NCI-H1930 (cell line): ENCODE data around the gene JAK1.
"Not testable (repeated sequence)": the region's sequence is repeated elsewhere in the genome, so short reads cannot be mapped to it uniquely, and the experiment has no call there.

Experiments
- DNase-seq, 2 experiments: peaks; one replicate each; lab custom pipeline; 2025; lab: John Stamatoyannopoulos, UW

The JAK1 gene

DNA sequence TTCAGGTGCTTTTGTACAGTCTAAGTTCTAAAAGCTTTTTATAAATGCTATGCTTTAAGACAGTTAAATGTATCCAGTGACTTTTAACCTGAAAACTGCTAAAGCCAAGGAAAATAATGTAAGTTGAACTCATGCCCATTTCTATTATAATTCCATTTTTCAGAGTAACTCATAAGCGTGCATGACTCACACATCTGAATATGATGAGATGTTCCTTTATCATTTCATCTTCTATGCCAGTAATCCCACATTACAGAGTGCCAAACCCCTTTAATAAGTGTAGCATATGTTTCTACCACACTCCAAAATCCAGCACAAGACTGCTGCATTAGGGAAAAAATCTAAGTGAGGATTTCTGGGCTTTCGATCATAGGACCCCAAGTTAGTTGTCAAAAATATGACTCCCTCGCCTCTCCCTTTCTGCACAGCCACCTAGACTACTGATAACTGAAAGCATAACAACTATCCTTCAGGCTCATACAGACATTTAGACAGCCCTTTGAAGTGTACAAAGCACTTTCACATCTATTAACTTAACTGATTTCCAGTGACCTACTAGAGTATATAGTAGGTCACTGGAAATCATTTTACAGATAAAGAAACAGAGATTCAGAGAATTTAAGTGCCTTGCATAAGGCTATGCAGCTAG is 45.3 kb downstream of the JAK1 start:
- no peak for DNase-seq

DNA sequence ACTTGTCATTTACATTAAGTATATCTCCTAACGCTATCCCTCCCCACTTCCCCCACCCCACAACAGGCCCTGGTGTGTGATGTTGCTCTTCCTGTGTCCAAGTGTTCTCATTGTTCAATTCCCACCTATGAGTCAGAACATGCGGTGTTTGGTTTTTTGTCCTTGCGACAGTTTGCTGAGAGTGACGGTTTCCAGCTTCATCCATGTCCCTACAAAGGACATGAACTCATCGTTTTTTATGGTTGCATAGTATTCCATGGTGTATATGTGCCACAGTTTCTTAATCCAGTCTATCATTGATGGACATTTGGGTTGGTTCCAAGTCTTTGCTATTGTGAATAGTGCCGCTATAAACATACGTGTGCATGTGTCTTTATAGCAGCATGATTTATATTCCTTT is 47.2 kb downstream of the JAK1 start:
- DNase-seq: not testable (repeated sequence)

DNA sequence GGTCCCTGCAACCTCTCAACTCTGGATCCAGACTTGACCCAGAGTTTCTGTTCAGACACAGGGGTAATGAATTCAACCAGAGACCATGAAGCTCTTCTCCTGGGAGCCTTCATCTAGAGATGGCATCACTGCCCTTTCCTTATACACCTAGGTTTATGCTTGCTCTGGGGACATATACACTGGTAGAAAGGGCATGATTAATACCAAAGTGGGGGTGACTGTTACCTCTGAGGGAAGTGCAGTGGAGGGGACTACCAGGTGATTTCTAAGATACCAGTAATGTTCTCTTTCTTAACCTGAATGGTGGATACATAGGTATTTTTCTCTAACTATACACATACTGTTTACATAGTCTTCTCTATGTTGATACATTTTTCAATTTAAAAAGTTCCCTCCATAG is 48.4 kb downstream of the JAK1 start:
- DNase-seq: no peak

DNA sequence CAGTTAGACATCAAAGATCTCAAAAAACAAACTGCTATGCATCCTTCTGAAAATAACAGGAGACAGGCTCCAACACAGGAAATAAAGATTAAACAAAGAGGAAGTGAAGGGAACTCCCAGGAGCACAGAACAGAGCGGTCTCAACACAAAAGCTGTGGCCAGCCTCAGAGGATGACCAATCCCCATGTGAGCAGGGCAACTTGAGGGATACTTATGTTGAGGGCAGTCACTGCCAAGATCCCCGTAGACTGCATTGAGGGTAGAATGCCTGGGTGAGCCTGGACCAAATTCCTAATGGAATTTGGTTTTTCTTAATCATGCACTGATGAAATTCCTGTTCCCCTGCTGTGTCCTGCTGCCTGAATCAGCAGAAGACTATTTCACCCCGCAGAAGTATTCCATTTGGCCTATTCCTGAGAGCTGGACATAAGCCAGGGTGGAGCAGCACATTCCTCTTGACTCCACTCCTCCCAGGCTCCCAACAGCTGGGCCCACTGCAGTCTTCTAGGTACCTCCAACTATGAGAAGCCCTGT is 49.0 kb downstream of the JAK1 start:
- DNase-seq: no peak

DNA sequence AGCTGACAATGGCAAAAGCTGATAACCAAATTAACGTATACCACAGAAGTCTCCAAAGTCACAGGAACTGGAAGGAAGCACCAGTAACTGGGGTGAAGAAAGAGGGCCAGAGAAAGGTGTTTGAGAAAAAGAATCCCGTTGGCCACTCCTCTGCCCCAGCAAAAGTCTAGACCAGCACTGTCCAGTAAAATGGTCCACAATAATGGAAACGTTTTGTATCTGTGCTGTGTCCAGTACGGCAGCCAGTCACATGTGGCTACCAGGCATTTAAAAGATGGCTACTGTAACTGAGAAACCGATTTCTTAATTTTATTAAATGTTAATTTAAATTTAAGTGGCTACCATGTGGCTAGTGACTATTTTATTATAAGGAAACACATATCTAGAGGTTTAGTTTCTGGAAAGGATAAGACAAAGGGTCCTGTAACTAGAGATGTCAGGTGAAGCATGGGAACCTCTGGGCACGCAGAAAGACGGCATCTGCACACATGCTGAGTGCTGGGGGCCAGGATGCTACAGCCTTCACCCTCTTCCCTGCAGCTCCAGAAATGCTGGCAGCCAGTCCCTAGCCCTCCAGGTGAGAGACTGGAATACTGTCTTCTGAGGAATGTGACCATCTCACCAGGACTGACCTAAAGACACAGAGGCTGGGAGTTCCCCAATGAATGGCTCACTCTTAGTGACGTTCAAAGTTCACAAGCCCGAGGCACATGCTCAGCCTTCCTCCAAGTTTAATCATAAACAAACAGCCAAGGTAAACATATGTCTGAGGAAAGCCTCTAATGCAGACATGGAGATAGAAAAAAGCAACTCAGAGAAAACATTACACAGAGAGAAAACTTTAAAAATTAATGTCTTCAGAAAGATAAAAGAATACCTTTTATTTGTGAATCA is 50.7 kb downstream of the JAK1 start:
- no peak for DNase-seq

DNA sequence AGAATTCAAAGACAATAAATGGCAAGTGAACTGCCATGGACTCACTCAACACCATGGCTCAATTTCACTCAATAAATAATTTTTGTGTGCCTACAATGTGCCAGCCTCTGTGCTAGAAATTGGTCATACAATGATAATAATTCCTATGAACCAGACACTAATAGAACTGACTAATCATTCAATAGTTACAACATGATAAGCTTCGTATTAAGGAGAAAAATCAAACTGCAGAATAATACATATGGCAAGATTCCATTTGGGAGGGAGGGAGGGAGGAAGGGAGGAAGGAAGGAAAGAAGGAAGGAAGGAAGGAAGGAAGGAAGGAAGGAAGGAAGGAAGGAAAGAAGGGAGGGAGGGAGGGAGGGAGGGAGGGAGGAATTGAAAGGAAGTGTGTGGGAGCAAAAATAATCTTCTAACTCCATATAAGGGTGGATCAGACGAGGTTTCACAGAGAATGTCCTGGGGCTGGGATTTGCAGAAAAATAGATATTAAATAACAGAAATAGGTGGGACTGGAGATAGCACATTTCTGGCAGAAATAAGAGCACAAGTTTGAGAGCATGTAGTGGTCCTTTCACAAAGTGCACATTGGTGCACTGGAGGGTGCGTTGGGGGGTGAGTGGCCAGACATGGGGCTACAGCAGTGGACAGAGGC is 52.9 kb downstream of the JAK1 start:
- DNase-seq: no peak

DNA sequence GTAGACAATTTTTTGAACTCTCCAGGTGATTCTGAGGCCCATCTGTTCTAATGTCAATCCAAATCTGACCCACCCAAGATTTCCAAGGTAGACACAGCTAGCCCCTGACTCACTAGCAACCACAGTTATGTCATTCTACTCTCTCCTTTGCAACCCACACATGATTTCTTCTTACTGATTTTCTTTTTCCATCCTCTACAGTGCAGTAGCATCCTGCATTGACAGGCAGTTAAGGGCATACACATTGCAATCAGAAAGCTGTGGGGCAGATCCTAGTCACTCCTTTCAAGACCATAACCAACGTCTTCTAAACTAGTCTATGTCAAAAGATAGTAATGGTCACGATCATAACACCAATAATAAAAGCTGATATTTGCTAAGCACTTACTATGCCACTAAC is 54.2 kb downstream of the JAK1 start:
- no peak for DNase-seq

DNA sequence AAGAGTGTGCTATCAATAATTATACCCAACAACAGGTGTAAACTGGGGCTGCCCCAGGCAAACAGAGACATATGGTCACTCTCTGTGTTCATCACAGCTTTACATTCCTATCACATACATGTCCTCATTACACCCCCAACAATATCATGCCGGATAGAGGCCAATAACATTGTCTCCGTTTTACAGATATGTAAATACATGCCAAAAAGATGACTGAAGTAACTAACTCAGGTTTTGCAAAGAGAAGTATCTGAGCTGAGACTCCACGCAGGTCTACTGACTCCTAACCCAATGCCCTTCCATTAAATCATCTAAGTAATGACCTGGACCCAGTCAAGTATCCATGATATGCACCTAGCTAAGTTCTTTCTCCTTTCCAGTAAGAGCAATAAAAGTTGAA is 55.0 kb downstream of the JAK1 start:
- DNase-seq: no peak

DNA sequence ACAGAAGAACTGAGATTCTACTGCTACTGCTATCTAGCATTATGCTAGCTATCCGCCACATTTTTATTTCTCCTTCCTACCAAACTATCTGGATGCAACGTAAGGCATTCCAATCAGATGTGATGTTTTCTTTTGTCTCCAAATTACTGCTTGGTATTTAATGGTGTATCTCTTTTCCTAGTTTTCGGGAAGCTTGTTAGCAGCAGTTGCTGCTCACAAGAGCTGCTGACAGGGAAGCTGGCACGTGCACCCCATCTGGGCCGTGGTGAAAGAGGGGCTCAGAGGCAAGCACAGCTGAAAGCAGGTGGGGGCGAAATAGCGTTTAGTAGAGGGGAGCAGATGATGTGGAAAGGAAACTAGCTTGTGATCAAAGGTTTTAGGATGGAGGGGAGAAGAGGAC is 57.3 kb downstream of the JAK1 start:
- DNase-seq: no peak

DNA sequence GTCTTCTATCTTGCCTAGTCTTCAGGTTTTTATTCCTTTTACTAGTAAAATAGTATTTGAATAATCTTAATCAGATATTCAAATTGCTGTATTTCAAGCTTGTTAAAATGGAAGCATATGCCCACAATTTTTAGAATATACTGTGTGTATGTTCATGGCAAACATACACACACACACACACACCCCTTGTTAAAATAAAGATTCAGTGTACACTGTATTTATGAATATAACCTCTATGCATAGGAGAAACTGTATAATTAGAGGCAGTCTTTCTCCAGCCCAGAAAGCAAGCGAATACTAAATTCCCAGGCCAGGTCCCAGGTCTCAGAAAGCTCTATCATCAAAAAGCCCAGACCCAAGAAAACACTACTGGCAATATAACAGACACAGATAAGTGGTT is 57.8 kb downstream of the JAK1 start:
- DNase-seq: no peak

DNA sequence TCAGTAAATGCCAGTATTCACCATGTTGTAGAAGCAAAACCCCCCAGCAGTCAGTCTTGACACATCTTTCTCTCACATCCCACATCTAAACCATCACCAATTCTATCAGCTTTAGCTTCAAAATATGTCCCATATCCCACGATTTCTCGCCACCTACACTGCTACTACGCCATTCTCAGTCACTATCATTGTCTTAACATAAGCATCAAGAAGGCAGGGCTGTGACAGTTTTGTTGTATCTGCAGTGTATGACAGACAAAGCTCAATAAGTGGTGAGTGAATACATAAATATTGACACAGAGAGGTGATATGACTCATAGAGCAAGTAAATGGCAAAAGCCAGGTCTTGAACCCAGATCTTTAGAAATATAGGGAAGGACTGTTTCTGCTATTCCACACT is 59.9 kb downstream of the JAK1 start:
- DNase-seq: no peak

DNA sequence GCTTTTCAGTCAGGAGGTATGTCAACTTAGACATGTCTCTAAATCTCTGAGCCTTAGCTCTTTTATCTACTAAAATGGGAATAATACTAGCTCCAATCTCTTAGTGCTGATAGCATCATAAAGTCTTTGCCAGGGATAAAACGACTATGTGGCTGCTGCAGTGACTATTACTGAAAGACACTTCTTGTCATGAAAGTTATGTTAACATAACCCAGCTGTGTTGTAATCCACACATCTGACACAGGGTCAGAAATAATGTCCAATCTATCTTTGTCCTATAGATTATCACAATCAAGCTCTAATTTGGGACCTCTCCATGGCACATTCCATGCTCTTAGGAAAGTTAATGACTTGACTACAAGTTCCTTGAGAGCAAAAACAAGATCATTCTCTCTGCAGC is 62.8 kb downstream of the JAK1 start:
- no peak for DNase-seq

DNA sequence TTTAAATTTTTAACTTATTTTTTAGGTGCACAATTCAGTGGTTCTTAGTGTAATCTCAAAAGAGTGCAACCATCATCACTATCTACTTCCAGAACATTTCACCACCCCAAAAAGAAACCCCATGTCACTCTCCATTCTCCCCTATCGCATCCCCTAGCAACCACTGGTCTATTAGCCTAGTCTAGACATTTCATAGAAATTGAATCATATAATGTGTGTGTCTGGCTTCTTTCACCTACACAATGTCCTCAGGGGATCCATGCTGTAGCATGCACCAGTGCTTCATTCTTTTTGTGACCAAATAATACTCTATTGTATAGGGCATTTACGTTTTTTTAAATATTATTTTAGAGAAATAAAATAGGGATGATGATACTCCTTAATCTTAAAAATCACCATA is 64.7 kb downstream of the JAK1 start:
- no peak for DNase-seq

DNA sequence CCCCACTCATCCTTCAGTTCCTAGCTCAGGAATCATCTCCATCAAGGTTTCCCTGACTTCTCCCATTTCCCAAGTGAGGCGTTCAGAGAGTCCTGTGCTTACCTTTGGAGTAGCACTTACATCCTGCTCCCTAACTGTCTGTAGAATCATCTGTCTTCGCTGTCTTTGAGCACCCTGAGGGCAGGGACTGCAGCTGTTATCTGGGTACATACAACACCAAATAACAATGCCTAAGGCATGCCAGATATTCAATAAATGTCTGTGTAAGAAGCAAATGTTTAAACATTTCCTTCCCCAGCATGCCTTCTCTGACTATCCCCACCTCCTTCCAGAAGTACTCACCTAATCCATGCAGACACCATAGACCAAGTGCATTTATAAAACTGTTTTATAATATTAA is 65.4 kb downstream of the JAK1 start:
- no peak for DNase-seq

DNA sequence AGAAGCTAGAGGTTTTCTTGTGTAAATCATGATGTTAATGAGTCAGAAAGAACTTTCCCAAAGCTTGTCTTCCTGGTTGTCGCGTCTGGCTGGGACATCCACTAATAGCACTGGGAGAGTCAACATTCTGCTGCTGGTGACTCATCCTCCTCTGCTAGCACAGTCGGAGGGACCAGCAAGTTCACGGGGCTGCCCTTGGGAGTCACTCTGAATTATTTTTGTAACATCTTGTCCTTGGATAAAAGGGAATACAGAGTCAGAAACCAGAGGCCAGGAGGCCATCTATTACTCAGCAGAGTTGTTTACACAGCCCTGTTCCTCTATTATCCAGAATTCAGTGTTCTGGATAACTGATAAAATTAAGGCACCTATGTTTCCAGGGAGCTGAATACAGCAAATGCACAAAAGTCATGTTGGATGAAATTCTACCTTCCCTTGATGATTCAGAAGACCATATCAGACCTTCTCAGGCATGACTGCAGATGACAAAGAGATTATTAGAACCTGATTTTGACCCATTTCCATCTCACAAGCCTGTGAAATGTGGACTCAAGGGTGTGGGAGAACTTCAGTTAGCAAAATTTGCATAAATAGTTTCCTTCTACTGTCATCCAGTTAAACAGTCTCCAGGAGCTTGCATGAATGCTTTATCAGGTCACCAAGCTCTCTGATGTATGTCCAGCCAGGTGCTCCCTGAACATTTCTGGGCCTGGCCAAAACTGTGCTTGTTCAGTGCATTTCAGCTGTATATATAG is 68.1 kb downstream of the JAK1 start:
- DNase-seq: peak in 1 of 2 experiments; percentile 23

DNA sequence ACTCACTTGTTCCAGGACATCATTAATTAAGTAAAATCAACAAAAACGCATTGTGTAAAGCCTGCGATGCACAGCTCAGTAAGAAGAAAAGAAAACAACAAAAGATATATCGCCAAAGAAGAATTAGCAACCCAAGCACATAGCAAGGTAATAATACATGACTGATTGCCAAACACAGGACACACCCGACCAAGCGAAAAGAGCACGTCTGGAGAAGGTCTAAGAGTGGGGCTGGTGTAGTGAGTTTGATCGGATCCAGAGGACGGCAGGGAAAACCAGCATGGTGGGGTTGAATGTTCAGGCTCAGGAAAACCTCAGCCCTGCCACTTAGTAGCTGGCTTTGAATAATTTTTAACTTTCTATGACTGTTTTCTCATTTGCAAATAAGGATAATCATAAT is 69.8 kb downstream of the JAK1 start:
- no peak for DNase-seq

DNA sequence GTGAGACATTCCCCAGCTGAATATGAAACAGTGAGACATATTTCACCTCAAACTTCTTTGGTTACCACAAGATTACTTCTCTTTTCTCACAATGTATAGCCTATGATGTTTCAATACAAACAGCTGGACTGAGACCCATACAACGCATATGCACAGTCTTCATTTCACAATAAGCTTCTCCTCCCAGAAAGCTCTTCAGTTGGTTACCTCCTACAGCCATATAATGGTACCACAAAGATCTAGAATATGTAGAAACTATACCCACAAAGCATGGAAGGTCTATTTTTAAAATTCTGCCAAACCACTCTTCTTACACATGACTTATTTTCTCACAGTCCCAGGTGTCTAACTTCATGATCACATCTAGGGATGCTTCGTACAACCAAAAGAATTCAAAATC is 70.8 kb downstream of the JAK1 start:
- no peak for DNase-seq

DNA sequence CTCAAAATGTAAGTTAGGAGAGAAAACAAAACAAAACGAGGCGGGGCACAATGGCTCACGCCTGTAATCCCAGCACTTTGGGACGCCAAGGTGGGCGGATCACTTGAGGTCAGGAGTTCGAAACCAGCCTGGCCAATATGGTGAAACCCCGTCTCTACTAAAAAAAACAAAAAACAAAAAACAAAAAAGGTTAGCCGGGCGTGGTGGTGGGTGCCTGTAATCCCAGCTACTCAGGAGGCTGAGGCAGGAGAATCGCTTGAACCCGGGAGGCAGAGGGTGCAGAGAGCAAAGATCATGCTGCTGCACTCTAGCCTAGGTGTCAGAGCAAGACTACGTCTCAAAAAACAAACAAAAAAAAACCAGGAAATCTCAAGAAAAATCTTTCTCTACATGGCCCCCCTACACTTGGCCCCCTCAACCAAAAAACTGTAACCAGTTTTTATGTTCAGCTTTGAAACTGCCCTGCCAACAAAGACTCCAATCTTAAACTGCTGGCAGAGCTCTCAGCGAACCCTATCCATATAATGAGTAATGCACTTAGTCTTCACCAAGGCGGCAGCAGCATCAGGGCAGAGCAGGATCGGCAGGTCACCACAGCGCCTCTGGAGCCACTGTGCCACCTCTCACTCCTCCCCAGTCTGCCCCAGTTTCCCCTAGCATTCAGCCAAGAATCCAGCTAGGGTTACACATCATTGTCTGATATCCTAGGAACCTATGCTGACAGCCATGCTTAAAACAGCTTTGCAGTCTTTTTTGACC is 71.7 kb downstream of the JAK1 start:
- DNase-seq: no peak

DNA sequence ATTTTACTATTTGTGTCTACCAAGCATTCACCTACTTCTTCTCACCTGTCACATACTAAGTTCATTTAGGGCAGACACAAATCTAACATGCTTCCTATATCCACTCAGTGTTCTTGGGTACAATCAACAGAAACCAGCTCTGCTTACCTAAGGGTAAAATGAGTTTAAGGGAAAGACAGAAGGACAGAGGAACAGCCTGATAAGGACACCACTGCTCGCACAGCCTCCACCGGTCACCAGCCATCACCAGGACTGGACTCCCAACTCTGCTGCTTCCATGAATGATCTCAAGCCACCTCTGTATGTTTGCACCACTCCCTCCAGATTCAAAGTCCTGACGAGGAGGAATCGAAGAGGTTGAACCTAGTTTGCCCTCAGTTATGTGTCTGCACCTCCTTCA is 72.4 kb downstream of the JAK1 start:
- DNase-seq: no peak

DNA sequence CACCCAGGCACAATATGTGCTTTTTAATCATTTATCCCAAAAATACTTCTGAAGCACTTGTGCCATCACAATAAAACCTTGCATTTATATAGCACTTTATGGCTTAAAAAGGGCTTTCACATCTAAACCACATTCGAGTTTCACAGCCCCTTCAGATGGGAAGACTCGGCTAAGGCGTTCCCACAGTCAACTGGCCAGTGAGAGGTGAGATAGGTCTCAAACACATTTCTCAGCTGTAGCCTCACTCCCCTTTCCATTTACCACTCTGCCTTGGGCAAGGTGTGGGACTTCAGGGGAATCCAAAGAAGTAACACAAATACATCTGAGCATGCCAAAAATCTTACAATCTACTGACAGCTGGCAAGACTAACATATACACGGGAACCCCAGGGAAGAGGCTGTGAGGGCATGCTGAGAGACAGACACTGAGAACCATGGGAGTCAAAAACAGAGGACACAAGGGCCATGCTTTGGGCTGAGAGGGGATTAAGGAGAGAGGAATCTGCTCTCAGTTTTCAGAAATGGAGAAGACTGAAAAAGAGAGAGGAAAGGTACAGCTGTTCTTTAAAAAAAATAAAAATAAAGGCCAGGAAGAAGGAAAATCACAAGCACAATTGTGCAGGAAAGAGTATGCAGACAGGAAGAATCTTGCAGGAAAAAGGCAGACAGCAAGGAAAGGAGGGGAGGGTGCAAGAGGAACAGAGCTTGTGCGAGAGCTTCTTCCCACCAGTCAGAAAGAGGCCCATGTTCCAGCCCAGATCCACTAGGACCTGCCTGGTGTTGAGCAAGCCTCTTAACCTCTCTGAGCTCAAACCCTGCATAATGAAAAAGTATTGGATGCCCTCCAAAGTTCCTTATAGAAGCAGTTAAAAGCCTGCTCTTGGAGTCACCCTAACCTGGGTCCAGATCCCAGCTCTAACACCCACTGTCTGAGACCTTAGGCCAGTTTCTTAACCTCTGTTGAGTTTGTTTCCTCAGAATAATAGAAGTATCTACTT is 73.5 kb downstream of the JAK1 start:
- no peak for DNase-seq
